AG04450 (cell line): Measurements from ENCODE around the gene CCDC192. TPM values are rescaled to one million over a fixed set of nuclear protein-coding genes. Genes with fewer than 3 reads are reported as not detected.

Experiments used
- CTCF ChIA-PET: fragments of 300-600, 350-600 bp; formaldehyde crosslinking; extraction: SDS; loops from one replicate; lab custom pipeline; 2022; ENCODE audit warnings: antibody characterized with exemption, inconsistent platforms; lab: Charles Lee
- POLR2A ChIA-PET: fragments of 350-600 bp; formaldehyde crosslinking; extraction: SDS; loops from one replicate; lab custom pipeline; 2021; ENCODE audit warnings: antibody characterized with exemption, inconsistent platforms; lab: Yijun Ruan, JAX
- DNase-seq: peaks from one replicate; pipeline ENCODE4 v3.0.0-alpha.2; 2011; ENCODE audit warnings: low read depth, low spot score
- H3K27ac ChIP-seq: one replicate; pipeline ENCODE4 v1.5.1; 2012; ENCODE audit warnings: low read depth, low read length, control low read depth
- H3K27me3 ChIP-seq: one replicate; pipeline ENCODE4 v1.6.0; 2012; ENCODE audit warnings: low read length; ENCODE audit not compliant: control insufficient read depth, insufficient read depth
- H3K4me3 ChIP-seq: 2 replicates; pipeline ENCODE4 v1.5.1; 2011; ENCODE audit warnings: mild to moderate bottlenecking, low read depth, low read length, control low read depth
- H3K9me3 ChIP-seq: 2 replicates; pipeline ENCODE4 v1.5.1; 2012; ENCODE audit warnings: low read length; ENCODE audit not compliant: control insufficient read depth, insufficient read depth
- CTCF ChIP-seq: IDR thresholded peaks from 2 replicates; pipeline ENCODE4 v1.5.1; 2011; ENCODE audit warnings: low read depth, low read length, control low read depth, inconsistent platforms
- polyA plus RNA-seq: library from polyadenylated mRNA; depleted of rRNA; stranded (reverse); fragments of >200 nt; gene quantifications from 2 replicates; pipeline ENCODE4 v1.2.3, GENCODE V29; 2011

CCDC192 gene
- polyA plus RNA-seq, 1 experiment: not detected

GRCh38 chr5:127832067-127832466, 128.9 kb downstream of the CCDC192 start:
- ChIA-PET CTCF (no interaction called here), POLR2A (no interaction called here)
- Histone ChIP-seq H3K27me3 (no peaks in the 10 kb centered on the region), H3K27ac (no peak overlapping the region), H3K4me3 (no peak overlapping the region), H3K9me3 (peaks cover 3% of the 10 kb centered on the region; the same call in 1 of the 2 replicates)
- TF ChIP-seq CTCF: no peak
- no peak for DNase-seq

- ChIA-PET CTCF (interaction anchor here (0.6 to 1.6 kb wide), 2 partner anchors 44 to 95 kb away, joined by 3 to 5 read pairs; no protein-coding TSS in a partner anchor), POLR2A (no interaction called here)
Measured at GRCh38 chr5:127834094-127834531, 130.9 kb downstream of the CCDC192 start.

GRCh38 chr5:127834554-127834953, 131.4 kb downstream of the CCDC192 start:
- H3K27ac ChIP-seq: no peak overlapping the region
- CTCF ChIA-PET: interaction anchor here (1.6 kb wide), 1 partner anchor 43 kb away, joined by 5 read pairs; no protein-coding TSS in a partner anchor
- no peak for TF ChIP-seq CTCF
- peaks cover 3% of the 10 kb centered on the region; the same call in 1 of the 2 replicates for H3K9me3 ChIP-seq
- H3K27me3 ChIP-seq: no peaks in the 10 kb centered on the region
- DNase-seq: no peak
- POLR2A ChIA-PET: no interaction called here
- H3K4me3 ChIP-seq: no peak overlapping the region

More at GRCh38 chr5:127834094-127834531, 130.9 kb downstream of the CCDC192 start:
- Histone ChIP-seq H3K27ac (no peak overlapping the region), H3K4me3 (no peak overlapping the region), H3K27me3 (no peaks in the 10 kb centered on the region), H3K9me3 (peaks cover 3% of the 10 kb centered on the region; the same call in 1 of the 2 replicates)
- no peak for DNase-seq
- no peak for TF ChIP-seq CTCF

GRCh38 chr5:127838661-127839060, 135.5 kb downstream of the CCDC192 start:
- POLR2A ChIA-PET: no interaction called here
- no peak for TF ChIP-seq CTCF
- Histone ChIP-seq H3K27me3 (no peaks in the 10 kb centered on the region), H3K9me3 (peaks cover 3% of the 10 kb centered on the region; the same call in 1 of the 2 replicates), H3K4me3 (no peak overlapping the region), H3K27ac (no peak overlapping the region)
- DNase-seq: no peak
- CTCF ChIA-PET: no interaction called here

GRCh38 chr5:127839072-127839471, 135.9 kb downstream of the CCDC192 start:
- DNase-seq: no peak
- H3K27ac ChIP-seq: no peak overlapping the region
- ChIA-PET POLR2A (no interaction called here), CTCF (no interaction called here)
- H3K27me3 ChIP-seq: no peaks in the 10 kb centered on the region
- H3K4me3 ChIP-seq: no peak overlapping the region
- H3K9me3 ChIP-seq: peaks cover 3% of the 10 kb centered on the region; the same call in 1 of the 2 replicates
- TF ChIP-seq CTCF: no peak
